Osteoblast (primary cell): ENCODE data around the gene ACOT7. TPM values are rescaled to one million over a fixed set of nuclear protein-coding genes. Genes with fewer than 3 reads are reported as not detected.

Source experiments
- DNase-seq: peaks from one replicate; pipeline ENCODE4 v3.0.0; 2011; ENCODE audit warnings: low spot score, mixed read lengths; ENCODE audit not compliant: insufficient read length; ENCODE audit errors: missing footprints
- H2AFZ ChIP-seq: 2 replicates; pipeline ENCODE4 v1.6.0; 2011; ENCODE audit warnings: mild to moderate bottlenecking, low read length
- H3K27ac ChIP-seq: 2 replicates; pipeline ENCODE4 v1.5.1; 2011; ENCODE audit warnings: mild to moderate bottlenecking, low read depth, low read length, moderate library complexity
- H3K27me3 ChIP-seq: 2 replicates; pipeline ENCODE4 v1.6.0; 2012; ENCODE audit warnings: mild to moderate bottlenecking, control low read depth, inconsistent platforms, low read length, moderate library complexity; ENCODE audit not compliant: insufficient read depth
- H3K36me3 ChIP-seq: 2 replicates; pipeline ENCODE4 v1.5.1; 2011; ENCODE audit warnings: mild to moderate bottlenecking, low read length, control low read depth, moderate library complexity; ENCODE audit not compliant: insufficient read depth
- H3K4me1 ChIP-seq: 2 replicates; pipeline ENCODE4 v1.5.1; 2011; ENCODE audit warnings: mild to moderate bottlenecking, low read length, control low read depth, moderate library complexity; ENCODE audit not compliant: insufficient read depth
- H3K4me2 ChIP-seq: 2 replicates; pipeline ENCODE4 v1.6.0; 2011; ENCODE audit warnings: mild to moderate bottlenecking, low read length; ENCODE audit not compliant: insufficient read depth
- H3K4me3 ChIP-seq: fragments of 200-600 bp; sonication (generic); 3 replicates; pipeline ENCODE4 v1.5.1; 2012; ENCODE audit warnings: mild to moderate bottlenecking, low read length, inconsistent platforms; ENCODE audit not compliant: insufficient read depth
- H3K79me2 ChIP-seq: 2 replicates; pipeline ENCODE4 v1.6.0; 2012; ENCODE audit warnings: mild to moderate bottlenecking, low read length, control low read depth, inconsistent platforms; ENCODE audit not compliant: insufficient read depth
- H3K9me3 ChIP-seq: 2 replicates; pipeline ENCODE4 v1.5.1; 2011; ENCODE audit warnings: low read depth, low read length, control low read depth
- H4K20me1 ChIP-seq: 2 replicates; pipeline ENCODE4 v1.6.0; 2012; ENCODE audit warnings: mild to moderate bottlenecking, low read length, control low read depth; ENCODE audit not compliant: insufficient read depth
- total RNA-seq: library from RNA; depleted of rRNA; stranded (reverse); fragments of >200 nt; gene quantifications from 2 replicates; pipeline ENCODE4 v1.2.3, GENCODE V29; 2012
- TF ChIP-seq, protein P1 (sequence below): IDR thresholded peaks from 2 replicates; pipeline ENCODE4 v1.5.1; 2011; ENCODE audit warnings: mild to moderate bottlenecking, low read depth, low read length, moderate library complexity; ENCODE audit errors: extremely low read depth

ACOT7 gene
- total RNA-seq, 1 donor = 10.9 TPM

- Histone ChIP-seq H3K79me2 (peaks cover 31% of the 10 kb centered on the region), H3K4me3 (no peak overlapping the region), H3K9me3 (no peaks in the 10 kb centered on the region), H2AFZ (no peak overlapping the region), H3K4me2 (no peak overlapping the region), H4K20me1 (no peaks in the 10 kb centered on the region), H3K4me1 (peaks cover 17% of the 10 kb centered on the region), H3K27me3 (no peaks in the 10 kb centered on the region), H3K27ac (no peak overlapping the region), H3K36me3 (no peaks in the 10 kb centered on the region)
- DNase-seq = peak; percentile 63
- TF ChIP-seq, protein P1, sequence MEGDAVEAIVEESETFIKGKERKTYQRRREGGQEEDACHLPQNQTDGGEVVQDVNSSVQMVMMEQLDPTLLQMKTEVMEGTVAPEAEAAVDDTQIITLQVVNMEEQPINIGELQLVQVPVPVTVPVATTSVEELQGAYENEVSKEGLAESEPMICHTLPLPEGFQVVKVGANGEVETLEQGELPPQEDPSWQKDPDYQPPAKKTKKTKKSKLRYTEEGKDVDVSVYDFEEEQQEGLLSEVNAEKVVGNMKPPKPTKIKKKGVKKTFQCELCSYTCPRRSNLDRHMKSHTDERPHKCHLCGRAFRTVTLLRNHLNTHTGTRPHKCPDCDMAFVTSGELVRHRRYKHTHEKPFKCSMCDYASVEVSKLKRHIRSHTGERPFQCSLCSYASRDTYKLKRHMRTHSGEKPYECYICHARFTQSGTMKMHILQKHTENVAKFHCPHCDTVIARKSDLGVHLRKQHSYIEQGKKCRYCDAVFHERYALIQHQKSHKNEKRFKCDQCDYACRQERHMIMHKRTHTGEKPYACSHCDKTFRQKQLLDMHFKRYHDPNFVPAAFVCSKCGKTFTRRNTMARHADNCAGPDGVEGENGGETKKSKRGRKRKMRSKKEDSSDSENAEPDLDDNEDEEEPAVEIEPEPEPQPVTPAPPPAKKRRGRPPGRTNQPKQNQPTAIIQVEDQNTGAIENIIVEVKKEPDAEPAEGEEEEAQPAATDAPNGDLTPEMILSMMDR = no peak
Measured at GRCh38 chr1:6354659-6355317, 38.8 kb downstream of the ACOT7 start.

DNA sequence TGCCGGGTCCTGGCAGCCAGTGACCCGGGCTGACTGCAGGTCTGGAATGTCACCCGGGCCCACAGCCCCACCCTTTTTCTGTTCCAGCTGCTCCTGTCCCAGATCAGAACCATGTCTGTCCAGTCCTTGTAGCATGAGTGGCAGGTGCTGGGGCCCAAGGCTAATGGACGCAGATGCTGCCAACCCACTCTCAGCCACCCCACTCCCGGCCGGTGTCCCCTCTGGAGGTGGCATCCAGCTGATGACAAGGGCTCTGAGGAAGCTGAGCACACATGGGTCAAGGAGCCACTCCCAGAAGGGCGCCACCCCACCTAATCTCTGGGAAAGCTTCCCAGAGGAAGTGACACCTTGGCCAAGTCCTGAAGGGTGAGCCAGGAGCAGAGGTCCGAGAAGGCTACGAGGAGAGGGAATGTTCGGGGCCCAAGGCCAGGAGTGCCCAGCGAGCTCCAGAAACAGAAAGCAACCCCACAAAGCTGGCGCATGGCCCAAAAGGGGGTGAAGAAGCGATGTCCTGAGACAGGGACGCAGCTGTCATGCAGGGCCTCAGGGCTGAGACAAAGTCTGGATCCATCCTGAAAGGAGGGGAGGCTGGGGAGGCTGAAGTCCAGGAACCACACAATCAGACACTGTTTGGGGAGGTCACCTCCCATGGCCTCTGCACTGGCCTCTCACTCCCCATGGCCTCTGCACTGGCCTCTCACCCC lies 39.5 kb downstream of the ACOT7 start:
- DNase-seq = peak; percentile 58
- Histone ChIP-seq H3K4me1 (peaks cover 10% of the 10 kb centered on the region), H4K20me1 (no peaks in the 10 kb centered on the region), H3K9me3 (no peaks in the 10 kb centered on the region), H3K4me2 (no peak overlapping the region), H2AFZ (peak overlapping the region; percentile 6), H3K36me3 (no peaks in the 10 kb centered on the region), H3K27ac (no peak overlapping the region), H3K79me2 (peaks cover 31% of the 10 kb centered on the region), H3K4me3 (no peak overlapping the region), H3K27me3 (no peaks in the 10 kb centered on the region)
- TF ChIP-seq, protein P1 = no peak

DNA sequence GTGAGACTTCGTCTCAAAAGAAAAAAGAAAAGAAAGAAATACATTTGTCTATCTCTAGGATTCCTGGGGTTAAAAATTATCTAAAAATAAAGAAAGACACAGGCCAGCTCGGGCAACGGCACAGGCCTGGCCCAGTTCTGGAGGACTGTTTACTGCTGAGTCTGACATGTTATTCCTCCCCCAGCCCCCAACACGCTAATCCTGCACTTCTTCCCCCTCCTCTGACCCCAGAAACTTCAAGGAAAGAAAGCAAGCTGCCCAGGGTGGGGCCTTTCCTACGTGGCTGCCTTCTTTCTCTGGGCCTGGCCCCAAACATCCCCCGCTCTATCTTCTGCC lies 40.0 kb downstream of the ACOT7 start:
- TF ChIP-seq, protein P1 = no peak
- Histone ChIP-seq H3K4me3 (no peak overlapping the region), H4K20me1 (no peaks in the 10 kb centered on the region), H3K27ac (no peak overlapping the region), H3K27me3 (no peaks in the 10 kb centered on the region), H2AFZ (no peak overlapping the region), H3K4me2 (no peak overlapping the region), H3K36me3 (no peaks in the 10 kb centered on the region), H3K9me3 (no peaks in the 10 kb centered on the region), H3K79me2 (peaks cover 28% of the 10 kb centered on the region), H3K4me1 (peaks cover 10% of the 10 kb centered on the region)
- DNase-seq = peak; percentile 68

DNA sequence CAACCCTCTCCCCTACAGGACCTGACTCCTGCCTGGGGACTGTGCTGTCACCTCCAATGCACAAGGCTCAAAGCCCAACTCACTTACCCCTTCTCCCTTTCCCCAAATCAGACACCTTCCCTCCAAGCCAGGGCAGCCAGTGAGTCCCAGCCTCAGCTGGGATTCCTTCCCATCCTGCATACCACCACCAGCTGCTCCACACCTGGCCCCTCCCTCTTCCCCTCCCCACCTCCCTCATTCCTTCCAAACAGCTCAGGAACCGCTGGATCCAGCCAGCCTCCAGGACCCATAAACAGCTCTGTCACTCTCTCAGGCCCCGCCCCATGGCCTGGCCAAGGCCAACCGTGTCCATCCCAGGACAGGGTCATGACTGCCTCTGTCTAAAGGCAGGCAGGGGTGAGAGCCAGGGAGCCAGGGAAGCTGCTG lies 41.4 kb downstream of the ACOT7 start:
- Histone ChIP-seq H4K20me1 (no peaks in the 10 kb centered on the region), H3K27ac (no peak overlapping the region), H3K4me1 (peaks cover 12% of the 10 kb centered on the region), H3K4me2 (no peak overlapping the region), H3K4me3 (no peak overlapping the region), H3K79me2 (peaks cover 20% of the 10 kb centered on the region), H3K36me3 (peaks cover 2% of the 10 kb centered on the region), H2AFZ (no peak overlapping the region), H3K27me3 (no peaks in the 10 kb centered on the region), H3K9me3 (no peaks in the 10 kb centered on the region)
- peak; percentile 30 for DNase-seq
- TF ChIP-seq, protein P1 = no peak
